ENCODE data around the gene LRRC9.

The LRRC9 gene

GRCh38 chr14:59919570-59920377 lies at the start of gene LRRC9:
LRRC9 (plus strand) TSS chr14:59920144.
- TF ChIP-seq CTCF (IDR thresholded peaks at IDR 0.05; ENCODE audit: low read depth, low read length) = no peak
- peak; percentile 37 for DNase-seq (ENCODE audit: low read depth, low spot score)
- in situ Hi-C loops (cut with HindIII; ENCODE audit: low sequenced_read_pairs) = no loop called here
- peak within 1 kb of the TSS; percentile 47 for H3K4me3 ChIP-seq (ENCODE audit: low read depth, low read length)

- DNase-seq (ENCODE audit: low read depth, low spot score) = peak; percentile 49
- in situ Hi-C loops (cut with HindIII; ENCODE audit: low sequenced_read_pairs) = no loop called here
- peak within 1 kb of the TSS; percentile 50 for H3K4me3 ChIP-seq (ENCODE audit: low read depth, low read length)
- TF ChIP-seq CTCF (IDR thresholded peaks at IDR 0.05; ENCODE audit: low read depth, low read length) = no peak
Measured at GRCh38 chr14:59870277-59871165, 49.4 kb upstream of the LRRC9 start, which contains the start of gene RTN1. RTN1 (minus strand) TSS chr14:59870776; CDS start chr14:59870630, 146 bp downstream.

- H3K4me3 ChIP-seq (ENCODE audit: low read depth, low read length) = peak overlapping the region; percentile 50
- in situ Hi-C loops (cut with HindIII; ENCODE audit: low sequenced_read_pairs) = no loop called here
- DNase-seq (ENCODE audit: low read depth, low spot score) = no peak
- no peak for TF ChIP-seq CTCF (IDR thresholded peaks at IDR 0.05; ENCODE audit: low read depth, low read length)
Measured at GRCh38 chr14:59871166-59871495, 48.8 kb upstream of the LRRC9 start.

GRCh38 chr14:59882957-59883356 lies 37.0 kb upstream of the LRRC9 start:
- H3K4me3 ChIP-seq (ENCODE audit: low read depth, low read length) = no peak overlapping the region
- in situ Hi-C loops (cut with HindIII; ENCODE audit: low sequenced_read_pairs) = no loop called here
- TF ChIP-seq CTCF (IDR thresholded peaks at IDR 0.05; ENCODE audit: low read depth, low read length) = peak; percentile 53
- DNase-seq (ENCODE audit: low read depth, low spot score) = no peak

GRCh38 chr14:59890676-59891075 lies 29.3 kb upstream of the LRRC9 start:
- no peak for TF ChIP-seq CTCF (IDR thresholded peaks at IDR 0.05; ENCODE audit: low read depth, low read length)
- DNase-seq (ENCODE audit: low read depth, low spot score) = no peak
- no peak overlapping the region for H3K4me3 ChIP-seq (ENCODE audit: low read depth, low read length)
- in situ Hi-C loops (cut with HindIII; ENCODE audit: low sequenced_read_pairs) = no loop called here

GRCh38 chr14:59895721-59896120 lies 24.2 kb upstream of the LRRC9 start:
- no peak overlapping the region for H3K4me3 ChIP-seq (ENCODE audit: low read depth, low read length)
- no peak for DNase-seq (ENCODE audit: low read depth, low spot score)
- TF ChIP-seq CTCF (IDR thresholded peaks at IDR 0.05; ENCODE audit: low read depth, low read length) = no peak
- in situ Hi-C loops (cut with HindIII; ENCODE audit: low sequenced_read_pairs) = no loop called here
